ENCODE results near the gene RBFOX2.

DNA sequence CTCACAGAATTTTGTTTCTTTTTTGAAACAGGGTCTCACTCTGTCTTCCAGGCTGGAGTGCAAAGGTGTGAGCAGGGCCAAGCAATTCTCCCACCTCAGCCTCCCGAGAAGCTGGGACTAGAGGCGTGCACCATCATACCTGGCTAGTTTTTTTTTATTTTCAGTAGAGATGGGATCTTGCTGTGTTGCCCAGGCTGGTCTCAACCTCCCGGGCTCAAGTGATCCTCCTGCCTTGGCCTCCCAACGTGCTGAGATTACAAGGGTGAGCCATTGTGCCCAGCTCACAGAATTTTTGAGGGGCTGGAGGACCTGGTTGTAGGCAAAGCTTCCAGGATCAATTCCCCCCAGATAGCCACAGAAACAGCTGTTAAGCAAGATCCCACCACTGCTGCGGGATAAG lies 47.1 kb upstream of the RBFOX2 start:
- no peak for TF ChIP-seq EZH2 (IDR thresholded peaks at IDR 0.05; ENCODE audit: borderline replicate concordance, low read length)
- TF ChIP-seq, protein P1, sequence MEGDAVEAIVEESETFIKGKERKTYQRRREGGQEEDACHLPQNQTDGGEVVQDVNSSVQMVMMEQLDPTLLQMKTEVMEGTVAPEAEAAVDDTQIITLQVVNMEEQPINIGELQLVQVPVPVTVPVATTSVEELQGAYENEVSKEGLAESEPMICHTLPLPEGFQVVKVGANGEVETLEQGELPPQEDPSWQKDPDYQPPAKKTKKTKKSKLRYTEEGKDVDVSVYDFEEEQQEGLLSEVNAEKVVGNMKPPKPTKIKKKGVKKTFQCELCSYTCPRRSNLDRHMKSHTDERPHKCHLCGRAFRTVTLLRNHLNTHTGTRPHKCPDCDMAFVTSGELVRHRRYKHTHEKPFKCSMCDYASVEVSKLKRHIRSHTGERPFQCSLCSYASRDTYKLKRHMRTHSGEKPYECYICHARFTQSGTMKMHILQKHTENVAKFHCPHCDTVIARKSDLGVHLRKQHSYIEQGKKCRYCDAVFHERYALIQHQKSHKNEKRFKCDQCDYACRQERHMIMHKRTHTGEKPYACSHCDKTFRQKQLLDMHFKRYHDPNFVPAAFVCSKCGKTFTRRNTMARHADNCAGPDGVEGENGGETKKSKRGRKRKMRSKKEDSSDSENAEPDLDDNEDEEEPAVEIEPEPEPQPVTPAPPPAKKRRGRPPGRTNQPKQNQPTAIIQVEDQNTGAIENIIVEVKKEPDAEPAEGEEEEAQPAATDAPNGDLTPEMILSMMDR (IDR thresholded peaks at IDR 0.05; ENCODE audit: low read length): no peak

Measured in OCI-LY1 (cell line).